ENCODE results near the gene ENPP3.

ENPP3 gene

DNA sequence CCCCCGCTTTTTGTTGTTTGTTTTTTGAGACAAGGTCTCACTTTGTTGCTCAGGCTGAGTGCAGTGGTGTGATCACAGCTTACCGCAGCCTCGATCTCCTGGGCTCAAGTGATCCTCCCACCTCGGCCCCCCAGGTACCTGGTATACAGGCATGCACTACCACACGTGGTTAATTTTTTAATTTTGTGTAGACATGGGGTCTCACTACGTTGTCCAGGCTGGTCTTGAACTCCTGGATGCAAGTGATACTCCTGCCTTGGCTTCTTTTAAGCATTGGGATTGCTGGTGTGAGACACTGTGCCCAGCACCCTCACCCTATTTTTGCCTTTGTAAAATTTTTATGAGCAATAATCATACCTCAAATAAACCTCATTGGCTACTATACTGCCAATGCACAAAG is 5.5 kb downstream of the ENPP3 start:
- DNase-seq (ENCODE audit: low read depth in 2 of 3, low spot score in 2 of 3): no peak

DNA sequence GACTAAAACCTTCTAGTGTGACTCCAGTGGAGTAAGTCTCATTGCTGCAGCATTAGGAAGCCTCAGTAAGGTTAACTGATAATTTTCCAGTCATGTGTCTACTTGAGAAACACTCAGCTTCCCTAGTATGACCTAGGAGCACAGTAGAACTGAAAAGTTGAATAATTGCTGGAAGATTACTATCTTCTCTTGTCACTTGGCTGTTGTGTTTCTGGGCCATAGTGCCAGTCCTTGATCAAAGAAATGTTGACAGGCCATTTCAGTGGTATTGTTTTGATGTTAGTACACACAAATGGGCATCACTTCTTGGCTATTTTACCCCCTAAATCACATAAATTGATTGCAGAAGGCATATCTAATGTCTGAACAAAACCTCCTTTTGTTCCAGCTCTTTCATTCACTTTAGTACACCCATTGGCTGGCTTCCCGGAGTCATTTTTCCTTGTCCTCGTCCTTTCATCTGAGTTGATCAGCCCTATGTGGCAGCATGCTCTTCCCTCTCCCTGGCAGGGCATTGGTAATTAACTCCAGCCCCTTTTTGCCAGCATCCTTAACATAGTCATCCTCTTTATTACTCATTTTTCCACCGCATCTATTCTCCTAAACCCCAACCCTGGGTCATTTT is 6.0 kb downstream of the ENPP3 start:
- DNase-seq (ENCODE audit: low read depth in 2 of 3, low spot score in 2 of 3): no peak

DNA sequence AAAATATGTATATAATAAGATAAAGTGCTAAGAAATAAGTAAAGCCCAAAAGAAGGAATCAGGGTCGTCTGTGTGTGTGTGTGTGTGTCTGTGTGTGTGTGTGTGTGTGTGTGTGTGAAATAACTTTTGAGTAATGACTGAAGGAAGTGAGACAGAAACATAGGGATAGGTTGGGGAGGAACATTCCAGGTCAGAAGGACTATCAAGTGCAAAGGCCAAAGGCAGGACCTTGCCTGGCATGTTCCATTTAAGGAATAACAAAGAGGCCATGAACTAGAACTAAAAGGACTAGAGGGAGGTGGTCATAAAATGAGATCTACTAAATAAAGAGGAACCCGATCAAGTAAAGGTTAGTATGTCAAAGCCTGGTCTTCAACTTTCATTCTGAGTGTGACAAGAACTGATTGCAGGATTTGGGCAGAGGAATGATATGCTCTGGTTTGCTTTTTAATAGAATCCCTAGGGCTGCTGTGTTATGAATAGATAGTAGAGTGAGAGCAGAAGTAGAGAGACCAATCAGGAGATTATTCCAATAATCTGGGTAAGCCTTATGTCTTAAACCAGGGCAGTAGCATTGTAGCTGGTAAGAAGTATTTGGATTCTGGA is 6.9 kb downstream of the ENPP3 start:
- no peak for DNase-seq (ENCODE audit: low read depth in 2 of 3, low spot score in 2 of 3)

- DNase-seq (ENCODE audit: low read depth in 2 of 3, low spot score in 2 of 3): no peak
Measured at GRCh38 chr6:131644921-131645320, 7.8 kb downstream of the ENPP3 start.

DNA sequence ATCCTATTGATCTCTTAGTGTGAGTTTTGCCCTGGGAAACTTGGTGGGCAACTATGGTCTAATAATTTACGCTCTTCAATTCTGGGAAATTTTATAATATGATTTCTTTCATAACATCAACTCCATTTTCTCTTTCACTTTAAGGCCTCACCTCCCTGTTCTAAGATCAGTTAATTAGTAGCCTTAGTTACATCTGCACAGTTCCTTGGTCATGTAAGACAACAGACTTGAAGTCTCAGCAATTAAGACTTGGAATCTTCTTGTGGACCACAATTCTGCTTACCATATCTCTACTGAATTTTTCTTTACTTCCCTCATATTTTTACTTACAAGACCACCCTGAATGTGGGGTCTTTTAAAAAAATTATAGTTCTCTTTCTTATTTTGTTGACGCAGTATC is 8.7 kb downstream of the ENPP3 start:
- DNase-seq (ENCODE audit: low read depth in 2 of 3, low spot score in 2 of 3): no peak

- no peak for DNase-seq (ENCODE audit: low read depth in 2 of 3, low spot score in 2 of 3)
Measured at GRCh38 chr6:131646249-131646670, 9.2 kb downstream of the ENPP3 start.

GRCh38 chr6:131651782-131652181 is 14.7 kb downstream of the ENPP3 start:
- DNase-seq (ENCODE audit: low read depth in 2 of 3, low spot score in 2 of 3): no peak

DNA sequence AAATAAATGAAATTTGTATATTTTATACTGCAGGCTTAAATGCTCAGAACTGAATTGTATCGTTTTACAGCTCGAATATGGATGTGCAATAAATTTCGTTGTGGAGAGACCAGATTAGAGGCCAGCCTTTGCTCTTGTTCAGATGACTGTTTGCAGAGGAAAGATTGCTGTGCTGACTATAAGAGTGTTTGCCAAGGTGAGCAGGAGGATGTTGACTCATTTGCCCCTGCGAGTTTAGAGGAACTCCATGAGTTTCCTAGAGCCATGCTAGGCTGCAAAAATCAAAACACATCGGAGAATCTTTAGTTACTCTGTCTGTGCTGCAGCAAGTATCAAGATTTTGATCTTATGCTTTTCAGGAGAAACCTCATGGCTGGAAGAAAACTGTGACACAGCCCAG is 15.4 kb downstream of the ENPP3 start:
- DNase-seq (ENCODE audit: low read depth in 2 of 3, low spot score in 2 of 3): no peak

DNA sequence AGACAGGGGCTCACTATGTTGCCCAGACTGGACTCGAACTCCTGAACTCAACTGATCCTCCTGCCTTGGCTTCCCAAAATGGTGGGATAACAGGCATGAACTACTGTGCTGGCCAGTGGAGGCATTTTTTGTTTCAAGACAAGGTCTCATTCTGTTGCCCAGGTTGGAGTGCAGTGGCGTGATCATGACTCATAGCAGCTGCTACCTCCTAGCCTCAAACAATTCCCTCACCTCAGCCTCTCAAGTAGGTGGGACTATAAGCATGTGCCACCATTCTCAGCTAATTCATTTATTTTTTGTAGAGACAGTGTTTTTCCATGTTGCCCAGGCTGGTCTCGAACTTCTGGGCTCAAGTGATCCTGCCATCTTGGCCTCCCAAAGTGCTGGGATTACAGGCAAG is 17.2 kb downstream of the ENPP3 start:
- no peak for DNase-seq (ENCODE audit: low read depth in 2 of 3, low spot score in 2 of 3)

DNA sequence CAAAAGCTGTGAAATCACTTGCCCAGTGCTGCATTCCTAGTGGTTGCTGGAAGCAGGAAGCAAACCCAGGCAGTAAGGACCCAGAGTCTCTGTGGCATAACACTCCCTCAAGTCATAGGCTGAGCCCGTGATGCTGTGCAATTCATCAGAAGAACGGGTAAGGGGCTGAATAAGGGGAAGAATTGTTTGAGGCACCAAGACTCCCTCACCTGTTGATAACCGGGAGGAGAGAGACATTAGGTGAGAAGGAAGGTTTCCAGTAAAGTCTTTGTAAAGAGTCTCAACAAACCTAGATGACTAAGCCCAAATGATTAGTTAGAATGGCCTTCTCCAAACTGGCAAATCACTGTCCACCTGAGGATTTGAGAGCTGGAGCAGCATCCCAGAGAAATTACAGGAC is 18.3 kb downstream of the ENPP3 start:
- no peak for DNase-seq (ENCODE audit: low read depth in 2 of 3, low spot score in 2 of 3)

DNA sequence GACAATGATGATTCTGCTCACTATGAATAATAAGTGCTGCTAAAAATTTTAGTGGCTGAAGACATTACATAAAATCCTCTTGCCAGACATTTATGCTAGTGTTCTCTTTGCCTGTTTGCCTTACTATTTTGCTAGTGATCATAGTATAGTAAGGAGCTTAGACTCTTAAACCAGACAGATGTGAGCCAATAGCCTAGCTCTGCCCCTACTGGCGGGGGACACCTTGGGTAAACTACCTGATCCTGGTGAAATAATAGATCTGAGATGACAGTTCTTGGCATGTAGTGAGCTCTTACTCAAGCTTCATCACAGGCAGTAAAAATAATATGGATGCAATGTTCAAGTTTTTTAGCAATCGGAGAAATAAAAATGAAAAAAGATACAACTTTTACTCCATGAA is 18.8 kb downstream of the ENPP3 start:
- no peak for DNase-seq (ENCODE audit: low read depth in 2 of 3, low spot score in 2 of 3)

DNA sequence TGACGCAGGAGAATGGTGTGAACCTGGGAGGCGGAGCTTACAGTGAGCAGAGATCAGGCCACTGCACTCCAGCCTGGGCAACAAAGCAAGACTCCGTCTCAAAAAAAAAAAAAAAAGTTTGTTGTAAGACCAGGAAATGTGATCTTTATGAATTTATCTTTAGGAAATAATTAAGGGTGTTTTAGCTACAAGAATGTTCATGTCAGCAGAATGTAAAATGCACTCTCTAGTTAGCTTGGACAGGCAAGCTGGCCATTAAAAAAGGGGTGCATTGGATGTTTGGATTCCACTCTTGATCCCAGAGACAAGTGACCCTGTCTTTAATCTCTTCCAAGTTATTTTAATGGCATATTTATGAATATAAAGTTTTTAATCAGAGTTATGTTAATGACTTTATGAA is 19.6 kb downstream of the ENPP3 start:
- no peak for DNase-seq (ENCODE audit: low read depth in 2 of 3, low spot score in 2 of 3)

DNA sequence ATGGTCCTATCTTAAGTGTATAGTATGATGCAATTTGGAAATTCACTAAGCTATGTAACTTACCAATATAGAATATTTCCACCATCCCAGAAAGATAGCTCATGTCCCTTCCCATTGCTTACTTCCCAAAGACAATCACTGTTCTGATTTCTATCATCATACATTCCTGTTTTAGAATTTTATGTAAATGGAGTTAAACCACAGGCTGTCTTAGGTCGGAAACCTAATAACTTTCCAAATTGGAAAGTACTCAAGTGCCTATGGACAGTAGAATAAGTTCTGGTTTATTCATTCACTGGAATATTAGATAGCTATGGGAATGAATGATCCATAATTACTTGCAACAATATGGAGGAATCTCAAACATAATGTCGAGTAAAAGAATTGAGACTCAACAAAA is 20.1 kb downstream of the ENPP3 start:
- DNase-seq (ENCODE audit: low read depth in 2 of 3, low spot score in 2 of 3): no peak

DNA sequence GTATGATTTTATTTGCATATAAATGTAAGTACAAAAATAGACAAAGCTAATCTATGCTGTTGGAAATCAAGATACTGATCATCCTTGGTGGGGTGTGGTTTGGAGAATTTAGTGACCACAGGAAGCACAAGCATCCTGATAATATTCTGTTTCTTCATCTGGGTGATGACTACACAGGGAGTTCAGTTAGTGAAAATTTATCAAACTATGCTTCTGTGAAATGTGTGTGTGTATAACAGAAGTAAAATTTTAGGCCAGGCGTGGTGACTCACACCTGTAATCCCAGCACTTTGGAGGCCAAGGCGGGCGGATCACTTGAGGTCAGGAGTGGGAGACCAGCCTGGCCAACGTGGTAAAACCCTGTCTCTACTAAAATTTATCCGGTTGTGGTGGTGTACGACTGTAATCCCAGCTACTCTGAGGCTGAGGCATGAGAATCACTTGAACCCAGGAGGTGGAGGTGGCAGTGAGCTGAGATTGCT is 20.6 kb downstream of the ENPP3 start:
- no peak for DNase-seq (ENCODE audit: low read depth in 2 of 3, low spot score in 2 of 3)

DNA sequence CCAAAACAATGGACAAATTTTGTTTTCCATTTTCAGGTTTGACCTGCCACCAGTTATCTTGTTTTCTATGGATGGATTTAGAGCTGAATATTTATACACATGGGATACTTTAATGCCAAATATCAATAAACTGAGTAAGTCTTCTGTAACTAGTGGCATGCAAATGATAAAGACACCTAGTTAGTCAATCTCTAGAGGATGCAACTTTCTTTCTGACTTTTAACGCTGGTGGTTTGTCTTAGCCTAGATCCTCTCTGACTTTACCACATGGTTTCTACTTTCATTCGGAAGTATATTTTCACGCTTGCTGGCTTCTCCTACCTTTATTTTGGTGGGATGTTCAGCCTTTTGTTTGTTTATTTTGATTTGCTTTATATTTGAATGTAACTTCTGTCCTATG is 21.2 kb downstream of the ENPP3 start:
- DNase-seq (ENCODE audit: low read depth in 2 of 3, low spot score in 2 of 3): no peak

- no peak for DNase-seq (ENCODE audit: low read depth in 2 of 3, low spot score in 2 of 3)
Measured at GRCh38 chr6:131660195-131660594, 23.1 kb downstream of the ENPP3 start.

GRCh38 chr6:131663578-131664165 is 26.6 kb downstream of the ENPP3 start:
- DNase-seq (ENCODE audit: low read depth in 2 of 3, low spot score in 2 of 3): no peak

- DNase-seq (ENCODE audit: low read depth in 2 of 3, low spot score in 2 of 3): no peak
Measured at GRCh38 chr6:131669891-131670290, 32.8 kb downstream of the ENPP3 start.

DNA sequence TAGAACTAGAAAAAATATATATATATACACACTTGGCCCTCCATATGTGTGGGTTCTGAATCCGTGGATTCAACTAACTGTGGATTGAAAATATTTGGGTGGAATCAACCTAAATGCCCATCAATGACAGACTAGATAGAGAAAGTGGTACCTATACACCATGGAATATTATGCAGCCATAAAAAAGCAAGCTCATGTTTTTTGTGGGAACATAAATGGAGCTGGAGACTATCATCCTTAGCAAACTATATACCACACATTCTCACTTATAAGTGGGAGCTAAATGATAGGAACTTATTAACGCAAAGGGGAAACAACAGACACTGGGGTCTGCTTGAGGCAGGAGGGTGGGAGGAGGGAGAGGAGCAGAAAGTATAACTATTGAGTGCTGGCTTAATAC is 36.1 kb downstream of the ENPP3 start:
- DNase-seq (ENCODE audit: low read depth in 2 of 3, low spot score in 2 of 3): no peak

- DNase-seq (ENCODE audit: low read depth in 2 of 3, low spot score in 2 of 3): no peak
Measured at GRCh38 chr6:131678442-131678841, 41.3 kb downstream of the ENPP3 start.

- DNase-seq (ENCODE audit: low read depth in 2 of 3, low spot score in 2 of 3): no peak
Measured at GRCh38 chr6:131680868-131681267, 43.8 kb downstream of the ENPP3 start.

GRCh38 chr6:131681585-131681984 is 44.5 kb downstream of the ENPP3 start:
- DNase-seq (ENCODE audit: low read depth in 2 of 3, low spot score in 2 of 3): no peak

GRCh38 chr6:131682442-131682841 is 45.3 kb downstream of the ENPP3 start:
- no peak for DNase-seq (ENCODE audit: low read depth in 2 of 3, low spot score in 2 of 3)
